HEK293 (cell line): ENCODE results near the gene CFHR3.

Source experiments
- CTCF ChIP-seq: fragments of 450-650 bp; formaldehyde crosslinking; IDR thresholded peaks from 2 replicates; pipeline ENCODE4 v1.5.1; 2016; ENCODE audit warnings: missing biosample characterization, missing genetic modification characterization
- PBX3 ChIP-seq: sonication (generic); formaldehyde crosslinking; IDR thresholded peaks from 2 replicates; pipeline ENCODE4 v1.8.1; 2022; ENCODE audit warnings: mild to moderate bottlenecking, moderate library complexity, missing genetic modification reagents
- REST ChIP-seq: fragments of 450-650 bp; formaldehyde crosslinking; IDR thresholded peaks from 2 replicates; pipeline ENCODE4 v1.5.1; 2016; ENCODE audit warnings: missing biosample characterization, missing genetic modification characterization
- YY1 ChIP-seq: fragments of 450-650 bp; formaldehyde crosslinking; IDR thresholded peaks from 2 replicates; pipeline ENCODE4 v1.5.1; 2018; ENCODE audit warnings: missing biosample characterization, missing genetic modification characterization
- ZFP37 ChIP-seq: fragments of 450-650 bp; formaldehyde crosslinking; IDR thresholded peaks from 2 replicates; pipeline ENCODE4 v1.5.1; 2016; ENCODE audit warnings: missing biosample characterization, missing genetic modification characterization
- ZNF121 ChIP-seq: fragments of 450-650 bp; formaldehyde crosslinking; IDR thresholded peaks from 2 replicates; pipeline ENCODE4 v1.5.1; 2016; ENCODE audit warnings: missing biosample characterization, missing genetic modification characterization
- ZNF184 ChIP-seq: fragments of 450-650 bp; IDR thresholded peaks from 2 replicates; pipeline ENCODE4 v1.5.1; 2018; ENCODE audit warnings: missing biosample characterization, mild to moderate bottlenecking, missing genetic modification characterization
- ZNF23 ChIP-seq: fragments of 450-650 bp; formaldehyde crosslinking; IDR thresholded peaks from 2 replicates; pipeline ENCODE4 v1.5.1; 2016; ENCODE audit warnings: missing biosample characterization, missing genetic modification characterization, borderline replicate concordance
- ZNF521 ChIP-seq: fragments of 450-650 bp; formaldehyde crosslinking; IDR thresholded peaks from 2 replicates; pipeline ENCODE4 v1.5.1; 2017; ENCODE audit warnings: missing biosample characterization, mild to moderate bottlenecking, missing genetic modification characterization
- ZNF629 ChIP-seq: fragments of 450-650 bp; formaldehyde crosslinking; IDR thresholded peaks from 2 replicates; pipeline ENCODE4 v1.5.1; 2017; ENCODE audit warnings: missing biosample characterization, missing genetic modification characterization
- ZNF776 ChIP-seq: fragments of 450-650 bp; formaldehyde crosslinking; IDR thresholded peaks from 2 replicates; pipeline ENCODE4 v1.5.0; 2017; ENCODE audit warnings: missing biosample characterization, missing genetic modification characterization, borderline replicate concordance

GRCh38 chr1:196797891-196798290, 23.3 kb downstream of the CFHR3 start:
- no peak for TF ChIP-seq ZNF184
- no peak for TF ChIP-seq CTCF (tag by site-specific recombination)
- TF ChIP-seq ZFP37 (tag by site-specific recombination) = no peak
- TF ChIP-seq YY1 (tag by site-specific recombination) = no peak
- no peak for TF ChIP-seq ZNF521 (tag by site-specific recombination)
- no peak for TF ChIP-seq ZNF121 (tag by site-specific recombination)
- TF ChIP-seq PBX3 = no peak
- no peak for TF ChIP-seq ZNF776 (tag by site-specific recombination)
- TF ChIP-seq REST (tag by site-specific recombination) = no peak
- no peak for TF ChIP-seq ZNF629
- TF ChIP-seq ZNF23 (tag by site-specific recombination) = no peak
